ENCODE data around the gene ARSB.

DNA sequence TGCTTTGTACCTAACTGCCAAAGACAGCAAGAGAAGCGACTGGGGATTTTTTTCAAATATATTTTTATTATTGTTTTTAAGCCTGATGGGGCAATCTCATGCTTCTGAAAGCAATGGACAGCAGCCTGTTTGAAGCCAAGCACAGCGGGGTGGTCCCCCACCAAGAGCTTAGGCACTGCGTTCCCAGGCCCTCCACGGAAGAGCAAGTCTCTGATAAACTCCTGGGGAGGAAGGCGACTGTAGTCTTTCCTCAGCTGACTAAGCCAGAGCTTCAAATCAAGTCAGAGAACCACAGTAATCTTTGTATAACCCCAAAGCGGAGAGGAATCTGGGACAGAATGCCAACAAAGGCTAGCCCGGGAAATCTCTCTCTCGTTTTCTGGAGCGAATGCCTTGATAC is 54.4 kb downstream of the ARSB start:
- TF ChIP-seq SREBF2 (IDR thresholded peaks at IDR 0.05): no peak
- no peak for TF ChIP-seq POLR2A (IDR thresholded peaks at IDR 0.05; ENCODE audit: low read length)

All from A549 (cell line).